G401 (cell line): ENCODE results near the gene PEX14. TPM values are rescaled to one million over a fixed set of nuclear protein-coding genes. Genes with fewer than 3 reads are reported as not detected.

ENCODE experiments used
- DNase-seq: peaks from one replicate; pipeline ENCODE4 v3.0.0-alpha.2; 2015; ENCODE audit warnings: low spot score
- in situ Hi-C: cut with HindIII; loops from 2 replicates; pipeline ENCODE4 v1.10.0; 2016; ENCODE audit warnings: low sequenced_read_pairs, mixed read lengths
- total RNA-seq: library from RNA; depleted of rRNA; stranded (reverse); fragments of >200 nt; shearing (Covaris generic); gene quantifications from 2 replicates; pipeline ENCODE4 v1.2.3, GENCODE V29; 2014

PEX14 gene
- total RNA-seq, 1 experiment from 2014 or later, result 34.7 TPM

GRCh38 chr1:10665930-10666850 lies 191.4 kb downstream of the PEX14 start:
- in situ Hi-C loops, result no loop called here
- no peak for DNase-seq

GRCh38 chr1:10667861-10668761 lies 193.4 kb downstream of the PEX14 start:
- no peak for DNase-seq
- in situ Hi-C loops, result no loop called here

GRCh38 chr1:10669570-10669969 lies 194.8 kb downstream of the PEX14 start:
- in situ Hi-C loops, result no loop called here
- DNase-seq, result no peak

GRCh38 chr1:10670190-10670589 lies 195.4 kb downstream of the PEX14 start:
- in situ Hi-C loops, result no loop called here
- DNase-seq, result no peak

- in situ Hi-C loops, result no loop called here
- DNase-seq, result no peak
These were observed 196.3 kb downstream of the PEX14 start for GRCh38 chr1:10671090-10671489.

- DNase-seq, result no peak
- in situ Hi-C loops, result no loop called here
These were observed 197.0 kb downstream of the PEX14 start for GRCh38 chr1:10671622-10672342.

GRCh38 chr1:10672343-10673050 lies 197.7 kb downstream of the PEX14 start:
- no peak for DNase-seq
- in situ Hi-C loops, result no loop called here

- in situ Hi-C loops, result no loop called here
- DNase-seq, result no peak
These were observed 198.5 kb downstream of the PEX14 start for GRCh38 chr1:10673109-10673711.

- in situ Hi-C loops, result no loop called here
- no peak for DNase-seq
These were observed 199.5 kb downstream of the PEX14 start for GRCh38 chr1:10674222-10674621.

GRCh38 chr1:10674700-10675609 lies 200.2 kb downstream of the PEX14 start:
- no peak for DNase-seq
- in situ Hi-C loops, result no loop called here

- in situ Hi-C loops, result no loop called here
- DNase-seq, result no peak
These were observed 201.1 kb downstream of the PEX14 start for GRCh38 chr1:10675813-10676212.

GRCh38 chr1:10676963-10677362 lies 202.2 kb downstream of the PEX14 start:
- no peak for DNase-seq
- in situ Hi-C loops, result no loop called here

GRCh38 chr1:10677491-10678391 lies 203.0 kb downstream of the PEX14 start:
- DNase-seq, result peak; percentile 18
- in situ Hi-C loops, result no loop called here

- no peak for DNase-seq
- in situ Hi-C loops, result no loop called here
These were observed 203.7 kb downstream of the PEX14 start for GRCh38 chr1:10678402-10678801.

GRCh38 chr1:10678852-10679251 lies 204.1 kb downstream of the PEX14 start:
- in situ Hi-C loops, result no loop called here
- no peak for DNase-seq

GRCh38 chr1:10679496-10680220 lies 204.9 kb downstream of the PEX14 start:
- in situ Hi-C loops, result no loop called here
- DNase-seq, result peak; percentile 46
